ENCODE results near the gene FARS2. TPM values are rescaled to one million over a fixed set of nuclear protein-coding genes. Genes with fewer than 3 reads are reported as not detected.

Gene FARS2
- total and polyA plus RNA-seq, 9 of the 15 experiments (the other 6 are each of a cell fraction or from before 2014, with no cell fraction given) = 16.5 to 62.2 (median 27.0) TPM

Other genes with a start within 250 kb of the FARS2 start
- 0.08 TPM in 1 of 2 replicates, not detected in the other for gene PPP1R3G, start 176.2 kb upstream of the FARS2 start, total RNA-seq (2014; rRNA removed)
- gene PPP1R3G, start 176.2 kb upstream of the FARS2 start, total RNA-seq (2014; rRNA removed; fragmentation: Illumina TruSeq; extraction: Trizol) = not detected in 2 replicates
- gene PPP1R3G, start 176.2 kb upstream of the FARS2 start, total RNA-seq (2015; rRNA removed; fragmentation: Illumina TruSeq; extraction: Trizol) = not detected in 2 replicates
- gene PPP1R3G, start 176.2 kb upstream of the FARS2 start, total RNA-seq (2021) = 0.04 TPM in 2 replicates
- gene PPP1R3G, start 176.2 kb upstream of the FARS2 start, polyA plus RNA-seq (2011; rRNA removed) = 0.13 and 0.35 TPM in 2 replicates
- 0.01 and 0.03 TPM in 2 replicates for gene PPP1R3G, start 176.2 kb upstream of the FARS2 start, polyA plus RNA-seq (2014; fragmentation: Illumina TruSeq; extraction: Trizol)
- gene PPP1R3G, start 176.2 kb upstream of the FARS2 start, polyA plus RNA-seq (2014; fragmentation: Nextera tagmentation; extraction: Ambion mirVana) = under 1 TPM in 1 of 2 experiments, not detected in 1; 0.01 TPM
- 0.01 TPM in 2 replicates for gene PPP1R3G, start 176.2 kb upstream of the FARS2 start, polyA plus RNA-seq (2014; rRNA removed)
- 24.2 and 28.8 TPM in 2 replicates for gene LYRM4, start 563 bp upstream of the FARS2 start, total RNA-seq (2014; rRNA removed)
- 41.1 and 41.8 TPM in 2 replicates for gene LYRM4, start 563 bp upstream of the FARS2 start, total RNA-seq (2014; rRNA removed; fragmentation: Illumina TruSeq; extraction: Trizol)
- gene LYRM4, start 563 bp upstream of the FARS2 start, total RNA-seq (2015; rRNA removed; fragmentation: Illumina TruSeq; extraction: Trizol) = 29.0 and 33.9 TPM in 2 replicates
- gene LYRM4, start 563 bp upstream of the FARS2 start, total RNA-seq (2021) = 56.2 and 69.4 TPM in 2 replicates
- gene LYRM4, start 563 bp upstream of the FARS2 start, polyA plus RNA-seq (2011; rRNA removed) = 66.4 and 69.4 TPM in 2 replicates
- gene LYRM4, start 563 bp upstream of the FARS2 start, polyA plus RNA-seq (2014; fragmentation: Illumina TruSeq; extraction: Trizol) = 31.3 and 36.9 TPM in 2 replicates
- 10 to 100 TPM; 50.2 to 61.0 TPM for gene LYRM4, start 563 bp upstream of the FARS2 start, polyA plus RNA-seq (2014; fragmentation: Nextera tagmentation; extraction: Ambion mirVana)
- 29.9 and 40.8 TPM in 2 replicates for gene LYRM4, start 563 bp upstream of the FARS2 start, polyA plus RNA-seq (2014; rRNA removed)